ENCODE results near the gene RNU1-3.
"Not testable (repeated sequence)": the region's sequence is repeated elsewhere in the genome, so short reads cannot be mapped to it uniquely, and the experiment has no call there.

Gene RNU1-3

DNA sequence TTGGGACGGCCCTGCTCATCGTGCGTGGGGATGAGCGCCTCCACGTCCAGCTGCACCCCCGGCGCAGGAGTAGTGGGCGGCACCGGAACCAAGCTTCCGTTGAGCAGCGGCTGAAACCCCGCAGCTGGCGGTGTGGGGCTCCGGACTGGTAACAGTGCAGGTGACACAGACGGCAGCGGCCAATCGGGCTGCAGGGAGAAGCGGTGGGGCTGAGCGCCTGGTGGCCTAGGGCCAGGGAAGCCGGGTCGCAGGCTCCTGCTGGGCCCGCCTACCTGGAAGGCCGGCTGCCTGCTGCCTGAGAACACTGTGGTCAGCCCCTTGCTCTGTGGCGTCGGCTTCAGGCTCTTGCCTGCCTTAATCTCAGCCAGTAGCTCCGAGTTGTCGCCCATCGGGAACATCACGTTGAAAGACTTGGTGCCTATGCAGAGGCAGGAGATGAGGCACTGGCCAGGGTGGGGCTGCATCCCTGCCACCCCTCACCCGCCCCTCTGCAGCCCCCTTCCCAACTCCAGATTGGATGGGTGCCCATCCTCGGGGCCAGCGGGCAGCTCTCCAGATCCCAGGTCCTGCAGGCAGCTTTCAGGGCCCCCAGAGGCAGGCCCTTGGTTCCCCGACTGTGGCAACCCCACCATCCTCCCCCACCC is 29.9 kb upstream of the RNU1-3 start:
- not testable (repeated sequence) for FAIRE-seq; DNase-seq (ENCODE audit: insufficient read length, low spot score)

DNA sequence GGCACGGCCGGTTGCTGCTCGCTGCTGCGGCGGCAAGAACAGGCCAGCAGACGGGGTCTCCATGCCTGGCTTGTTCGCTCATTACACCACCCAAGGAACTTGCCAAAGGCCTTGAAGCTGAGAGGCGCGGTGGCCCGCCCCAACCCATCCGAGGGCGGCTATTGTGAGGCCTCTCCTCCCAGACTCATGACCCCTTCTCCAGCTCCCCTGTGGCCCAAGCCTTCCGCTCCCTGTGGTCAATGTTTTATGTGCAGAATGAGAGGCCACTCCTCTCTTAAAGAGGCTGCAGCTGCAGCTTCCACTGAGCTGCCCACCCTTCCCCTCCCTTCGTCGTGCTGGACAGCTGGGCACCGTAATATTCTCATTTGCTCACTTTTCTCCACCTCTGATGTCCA is 27.6 kb upstream of the RNU1-3 start:
- not testable (repeated sequence) for FAIRE-seq; DNase-seq (ENCODE audit: insufficient read length, low spot score)

DNA sequence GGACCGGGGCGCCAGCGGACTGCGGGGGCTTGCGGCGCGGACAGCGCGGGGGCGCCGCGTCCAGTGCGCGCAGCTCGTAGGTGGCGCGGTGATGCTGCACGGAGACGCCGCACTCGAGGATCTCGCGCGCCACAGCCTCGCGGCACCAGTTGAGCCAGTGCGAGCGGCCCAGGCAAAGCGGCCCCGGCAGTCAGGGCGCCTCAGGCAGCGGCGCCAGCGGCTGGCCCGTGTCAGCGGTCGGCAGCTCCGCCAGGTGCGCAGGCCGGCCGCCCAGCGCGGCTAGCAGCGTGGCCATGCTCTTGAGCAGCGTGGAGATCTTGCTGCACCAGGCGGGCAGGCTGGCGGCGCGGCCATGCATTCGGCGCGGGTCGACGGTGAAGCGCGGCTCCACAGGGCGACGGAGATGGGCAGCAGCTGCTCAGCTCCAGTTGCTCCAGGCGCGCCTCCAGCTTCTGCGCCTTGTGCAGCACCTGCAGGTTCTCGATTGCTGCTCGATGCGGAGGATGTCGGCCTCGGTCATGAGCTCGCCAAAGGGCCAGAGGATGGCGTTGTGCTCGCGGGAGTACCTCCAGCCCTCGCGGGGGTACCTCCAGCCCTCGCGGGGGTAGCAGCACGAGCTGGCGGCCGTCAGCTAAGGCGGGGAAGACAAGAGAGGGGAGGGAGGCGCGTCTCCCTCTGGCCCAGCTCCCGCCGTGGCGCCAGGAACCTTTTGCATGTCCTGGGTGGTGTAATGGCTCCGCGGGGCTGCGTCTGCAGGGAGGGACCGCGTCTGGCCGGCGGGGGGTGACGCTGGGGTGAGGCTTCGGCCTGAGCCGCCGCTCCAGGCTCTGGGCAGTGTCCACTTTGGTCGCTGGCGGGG is 26.9 kb upstream of the RNU1-3 start:
- DNase-seq (ENCODE audit: insufficient read length, low spot score); FAIRE-seq: not testable (repeated sequence)

DNA sequence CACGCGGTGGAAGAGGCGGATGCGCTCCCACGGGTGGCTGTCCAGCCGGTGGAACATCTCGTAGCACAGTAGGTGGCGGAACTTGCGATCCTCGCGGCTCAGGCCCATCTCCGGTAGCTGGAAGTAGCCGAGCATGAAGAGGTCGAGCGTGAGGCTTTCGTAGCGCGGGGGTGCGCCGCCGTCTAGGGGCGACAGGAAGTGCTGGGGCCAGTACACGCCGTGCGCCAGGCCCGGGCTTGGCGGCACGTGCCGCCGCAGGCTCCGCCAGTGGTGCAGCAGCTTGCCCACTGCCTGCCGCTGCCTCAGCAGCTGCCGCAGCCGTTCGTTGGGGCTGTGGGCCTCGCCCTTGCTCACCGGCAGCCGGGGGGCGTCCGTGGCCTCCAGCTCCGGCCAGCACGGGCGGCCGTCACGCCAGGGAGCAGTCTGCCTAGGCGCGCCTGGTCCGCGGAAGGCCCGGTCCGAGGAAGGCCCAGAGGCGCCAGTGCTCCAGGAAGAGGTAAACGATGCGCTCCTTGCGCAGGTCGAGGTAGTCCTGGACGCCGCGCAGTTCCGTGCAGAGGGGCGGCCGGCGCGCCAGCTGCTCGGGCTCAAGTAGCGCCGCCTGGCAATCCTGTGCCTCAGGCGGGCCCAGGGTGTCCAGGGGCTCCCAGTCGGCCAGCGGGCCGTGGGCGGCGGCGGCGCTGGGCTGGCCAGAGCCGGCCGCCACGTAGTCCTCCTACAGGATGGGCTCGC is 26.1 kb upstream of the RNU1-3 start:
- not testable (repeated sequence) for DNase-seq (ENCODE audit: insufficient read length, low spot score); FAIRE-seq

DNA sequence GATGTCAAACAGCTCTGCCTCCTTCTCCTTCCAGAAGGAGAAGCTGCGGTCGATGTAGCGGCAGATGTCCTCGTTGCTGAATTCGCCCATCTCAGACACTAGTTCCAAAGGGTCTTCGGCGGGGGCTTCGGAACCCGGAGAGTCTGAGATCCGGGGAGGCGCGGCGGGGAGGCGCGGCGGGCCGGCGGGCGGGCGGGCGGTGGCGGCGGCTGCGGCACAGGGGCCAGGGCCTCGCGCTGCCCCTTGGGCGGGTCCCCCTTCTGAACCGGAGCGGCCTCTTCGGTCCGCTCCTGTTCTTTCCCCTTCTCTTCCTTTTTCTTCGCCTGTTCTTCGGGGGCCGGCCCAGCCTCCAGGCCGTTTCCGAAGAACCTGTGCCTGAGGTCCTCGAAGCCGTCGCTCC is 25.5 kb upstream of the RNU1-3 start:
- DNase-seq (ENCODE audit: insufficient read length, low spot score); FAIRE-seq: not testable (repeated sequence)

DNA sequence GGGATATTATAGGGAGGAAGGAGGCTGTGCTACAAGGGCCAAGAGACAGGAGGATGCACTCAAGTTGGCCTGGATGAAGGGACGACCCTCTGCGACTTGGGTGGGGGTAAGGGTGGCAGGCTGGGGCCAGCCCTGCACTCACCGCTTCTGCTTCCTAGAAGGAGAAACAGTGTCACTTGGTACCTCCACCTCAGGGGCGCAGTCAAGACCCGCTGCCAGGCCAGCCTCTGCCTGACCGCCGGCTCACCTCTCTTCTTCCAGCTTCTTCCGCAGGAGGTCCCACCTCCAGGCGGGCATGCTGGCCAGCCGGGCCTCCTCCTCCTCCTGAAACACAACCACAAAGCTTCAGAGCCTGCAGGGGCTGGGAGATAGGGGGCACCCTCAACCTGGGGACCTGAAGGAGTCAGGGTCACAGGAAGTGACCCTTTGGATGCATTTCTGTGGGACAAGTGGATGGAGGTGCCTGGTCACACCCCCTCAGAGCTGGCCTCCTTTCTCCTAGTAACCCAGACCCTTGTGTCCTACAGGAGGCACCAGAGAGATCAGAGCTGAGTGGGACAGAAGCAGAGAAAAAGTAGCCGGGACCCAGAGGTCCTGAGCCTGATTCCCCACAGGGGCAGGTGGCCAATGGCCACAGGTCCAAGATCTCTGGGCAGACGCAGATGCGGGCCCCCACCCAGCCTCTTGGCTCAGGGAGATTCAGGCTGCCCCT is 24.4 kb upstream of the RNU1-3 start:
- not testable (repeated sequence) for FAIRE-seq; DNase-seq (ENCODE audit: insufficient read length, low spot score)

DNA sequence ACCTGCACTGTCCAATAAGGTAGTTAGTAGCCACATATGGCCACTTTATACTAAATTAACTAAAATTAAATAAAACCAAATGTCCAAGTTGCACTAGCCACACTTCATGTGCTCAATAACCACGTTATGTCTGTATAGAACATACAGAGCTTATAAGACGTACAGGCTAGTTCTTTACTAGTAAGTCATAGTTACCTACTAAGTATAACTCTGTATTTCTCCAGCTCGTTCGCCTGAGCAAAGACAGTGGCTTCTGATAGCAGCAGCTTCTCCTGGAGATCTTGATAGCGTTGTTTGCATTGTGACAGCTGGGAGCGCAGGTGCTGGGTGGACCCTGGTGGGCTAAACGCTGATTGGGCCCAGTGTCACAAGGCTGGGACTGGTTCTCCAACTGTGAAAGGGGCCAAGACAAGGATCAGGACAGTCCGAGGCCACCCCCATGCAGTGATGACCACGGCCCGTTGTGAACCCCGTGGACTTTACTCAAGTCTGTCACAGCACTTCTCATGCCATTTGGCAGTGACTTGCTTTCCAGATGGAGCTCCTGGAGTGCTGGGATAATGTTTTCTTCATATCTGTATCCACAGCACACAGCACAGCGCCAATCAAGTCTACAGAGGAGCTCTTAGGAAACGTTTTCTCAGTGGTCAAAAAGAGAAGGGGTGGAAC is 20.5 kb upstream of the RNU1-3 start:
- not testable (repeated sequence) for DNase-seq (ENCODE audit: insufficient read length, low spot score); FAIRE-seq

DNA sequence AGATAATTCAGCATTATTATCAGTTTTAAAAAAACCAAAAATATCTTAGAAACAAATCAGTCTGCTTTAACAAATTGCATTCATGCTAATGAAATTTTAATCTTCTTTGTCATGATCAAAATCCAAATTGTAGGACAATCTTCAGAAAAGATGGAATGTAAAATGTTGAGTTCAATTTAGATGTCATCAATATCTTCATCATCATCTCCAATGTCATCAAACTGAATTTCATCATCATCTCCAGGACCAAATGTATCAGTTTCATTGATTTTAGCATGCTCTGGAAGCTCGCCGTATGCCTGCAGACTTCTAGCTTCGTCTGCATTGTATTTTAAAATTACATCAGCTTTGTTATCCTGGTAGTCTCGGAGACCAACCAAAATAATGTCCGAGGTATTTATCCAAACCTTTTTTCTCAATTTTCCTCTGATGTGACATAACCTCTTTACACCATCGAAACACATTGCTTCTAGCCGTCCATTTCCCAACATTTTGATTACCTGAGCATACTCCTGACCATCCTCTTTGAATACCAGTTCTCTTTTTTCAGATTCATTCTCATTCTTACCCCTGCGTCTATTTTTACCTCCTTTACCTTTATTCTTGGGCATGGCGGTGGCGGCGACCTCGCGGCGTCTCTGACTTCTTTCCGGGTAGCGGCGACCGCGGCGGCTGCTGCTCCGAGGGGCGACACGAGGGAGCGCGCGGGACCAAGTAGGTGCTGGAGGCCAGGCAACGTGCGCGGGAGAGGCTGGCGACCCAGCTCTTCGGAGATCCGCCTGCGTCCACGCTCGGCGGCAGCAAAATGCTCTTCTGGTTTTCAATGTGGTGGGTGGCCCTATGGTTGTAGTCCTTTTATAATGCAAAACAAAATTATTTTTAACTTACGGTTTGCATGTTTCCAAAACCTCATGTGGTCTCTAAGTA is 19.0 kb upstream of the RNU1-3 start:
- not testable (repeated sequence) for FAIRE-seq; DNase-seq (ENCODE audit: insufficient read length, low spot score)

DNA sequence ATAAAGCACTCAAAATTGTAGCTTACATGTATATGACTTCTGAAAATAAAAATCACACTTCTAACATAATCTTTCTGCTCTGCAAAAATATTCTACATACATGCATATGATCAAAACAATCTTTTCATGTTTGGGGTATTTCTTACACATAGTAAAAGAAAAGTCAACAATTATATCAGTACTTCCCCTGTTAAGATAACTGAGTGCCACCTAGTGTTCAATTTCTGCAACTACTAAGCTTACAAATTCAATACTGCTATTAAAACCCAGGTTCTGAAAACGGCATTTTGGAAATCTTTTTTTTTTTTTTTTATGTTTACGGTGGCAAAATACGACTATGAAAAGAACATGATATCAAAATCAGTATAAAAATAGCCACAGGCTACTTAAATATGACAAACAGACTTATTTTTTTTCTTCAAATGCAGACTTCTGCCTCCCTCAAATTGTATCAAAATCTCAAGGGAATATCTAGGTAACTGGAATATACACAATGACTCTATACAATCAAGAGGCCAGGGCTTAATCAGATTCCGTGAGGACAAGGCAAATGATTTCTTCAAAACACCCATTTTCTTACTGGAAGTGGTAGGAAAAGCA is 18.1 kb upstream of the RNU1-3 start:
- FAIRE-seq, result peak; percentile 8

DNA sequence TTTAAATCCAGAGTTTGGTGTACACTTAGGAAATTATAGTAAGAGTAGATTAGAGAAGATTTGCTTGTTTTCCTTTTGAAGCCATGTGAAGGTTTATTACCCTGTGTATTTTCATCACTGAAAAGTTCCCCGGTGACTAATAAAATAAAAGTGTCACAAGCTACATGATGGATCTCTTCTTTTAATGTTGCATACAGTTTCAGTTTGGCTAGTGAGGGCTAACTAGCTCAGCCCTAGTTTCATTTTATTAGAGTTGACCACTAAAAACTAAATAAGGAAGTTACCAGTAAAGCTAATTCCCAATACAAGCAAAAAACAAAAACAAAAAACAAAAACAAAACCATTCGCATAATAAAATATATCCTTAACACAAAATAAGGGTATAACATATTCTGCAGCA is 17.4 kb upstream of the RNU1-3 start:
- not testable (repeated sequence) for DNase-seq (ENCODE audit: insufficient read length, low spot score); FAIRE-seq

More for the DNA sequence above, 18.1 kb upstream of the RNU1-3 start:
- DNase-seq (ENCODE audit: insufficient read length, low spot score), result not testable (repeated sequence)

DNA sequence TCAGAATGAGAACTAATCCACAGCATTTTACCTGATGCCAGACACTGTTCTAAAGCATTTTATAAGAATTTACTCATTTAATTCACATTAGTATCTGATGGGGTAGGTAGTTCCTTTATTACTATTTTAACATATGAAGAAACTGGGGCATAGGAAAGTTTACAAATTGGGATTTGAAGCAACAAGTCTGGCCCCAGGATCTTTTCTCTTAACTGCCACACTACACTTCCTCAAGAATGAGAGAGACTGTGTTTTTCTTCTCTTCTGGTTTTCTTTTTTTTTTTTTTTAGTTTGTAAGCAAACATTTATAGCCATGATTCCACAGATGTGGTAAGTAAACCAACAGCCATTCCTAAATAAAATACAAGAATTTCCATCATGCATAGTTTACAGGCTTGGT is 16.1 kb upstream of the RNU1-3 start:
- FAIRE-seq; DNase-seq (ENCODE audit: insufficient read length, low spot score): not testable (repeated sequence)

DNA sequence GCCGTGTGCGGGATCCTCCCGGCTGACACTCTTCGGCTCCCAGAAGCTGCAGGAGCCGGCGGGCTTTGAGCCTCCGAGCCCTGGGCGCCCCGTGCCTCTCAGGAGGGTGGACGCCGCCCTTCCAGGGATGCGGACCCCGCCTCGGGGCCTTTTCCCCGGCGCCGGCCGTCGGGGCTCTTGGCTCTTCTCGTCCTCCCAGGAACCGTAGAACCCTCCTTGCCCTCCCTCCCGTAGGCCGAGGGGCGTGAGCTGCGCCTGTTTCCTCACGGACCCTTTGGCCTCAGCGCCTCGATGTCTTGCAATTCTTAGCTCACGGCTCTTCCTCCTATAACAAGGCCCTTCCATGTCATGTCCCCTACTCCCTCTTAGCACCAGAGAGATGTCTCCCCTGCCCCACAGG is 13.6 kb upstream of the RNU1-3 start:
- DNase-seq (ENCODE audit: insufficient read length, low spot score); FAIRE-seq: not testable (repeated sequence)

DNA sequence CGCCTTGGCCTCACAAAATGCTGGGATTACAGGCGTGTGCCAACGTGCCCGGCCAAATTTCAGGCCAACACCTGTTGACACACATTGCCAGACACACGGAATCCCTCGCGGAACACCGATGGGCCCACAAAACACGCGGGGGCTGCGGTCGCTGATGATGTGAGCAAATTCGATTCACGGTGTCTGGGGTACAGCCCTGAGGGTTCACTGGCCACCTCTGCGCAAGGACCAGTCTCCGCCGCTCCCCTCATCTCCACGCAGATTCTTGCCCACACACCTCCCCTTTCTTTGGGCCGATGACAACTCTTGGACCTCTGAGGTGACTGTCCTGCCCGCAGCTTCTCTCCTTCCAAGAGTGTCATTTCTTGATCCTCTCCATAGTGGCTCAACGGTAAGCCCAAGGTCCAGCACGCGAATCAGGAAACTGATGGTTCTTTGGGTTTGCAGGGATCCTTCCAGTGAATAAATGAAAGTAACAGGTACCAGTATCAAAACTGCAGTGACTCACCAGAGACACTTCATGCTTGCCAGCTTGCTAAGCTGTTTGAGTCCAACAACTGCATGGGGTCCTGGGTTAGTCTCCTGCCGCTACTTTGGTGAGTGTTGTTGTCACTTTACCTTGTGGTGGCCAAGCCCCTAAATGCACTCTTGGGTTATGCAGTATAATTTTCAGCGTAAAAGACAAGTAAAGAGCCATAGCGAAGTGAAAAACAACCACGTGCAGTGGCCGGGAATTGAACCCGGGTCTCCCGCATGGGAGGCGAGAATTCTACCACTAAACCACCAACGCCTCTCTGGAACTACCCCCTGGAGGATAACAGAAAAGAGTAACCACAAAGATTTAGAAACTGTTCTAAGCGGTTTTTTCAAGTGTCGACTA is 11.0 kb upstream of the RNU1-3 start:
- peak; percentile 10 for DNase-seq (ENCODE audit: insufficient read length, low spot score)
- no peak for FAIRE-seq

DNA sequence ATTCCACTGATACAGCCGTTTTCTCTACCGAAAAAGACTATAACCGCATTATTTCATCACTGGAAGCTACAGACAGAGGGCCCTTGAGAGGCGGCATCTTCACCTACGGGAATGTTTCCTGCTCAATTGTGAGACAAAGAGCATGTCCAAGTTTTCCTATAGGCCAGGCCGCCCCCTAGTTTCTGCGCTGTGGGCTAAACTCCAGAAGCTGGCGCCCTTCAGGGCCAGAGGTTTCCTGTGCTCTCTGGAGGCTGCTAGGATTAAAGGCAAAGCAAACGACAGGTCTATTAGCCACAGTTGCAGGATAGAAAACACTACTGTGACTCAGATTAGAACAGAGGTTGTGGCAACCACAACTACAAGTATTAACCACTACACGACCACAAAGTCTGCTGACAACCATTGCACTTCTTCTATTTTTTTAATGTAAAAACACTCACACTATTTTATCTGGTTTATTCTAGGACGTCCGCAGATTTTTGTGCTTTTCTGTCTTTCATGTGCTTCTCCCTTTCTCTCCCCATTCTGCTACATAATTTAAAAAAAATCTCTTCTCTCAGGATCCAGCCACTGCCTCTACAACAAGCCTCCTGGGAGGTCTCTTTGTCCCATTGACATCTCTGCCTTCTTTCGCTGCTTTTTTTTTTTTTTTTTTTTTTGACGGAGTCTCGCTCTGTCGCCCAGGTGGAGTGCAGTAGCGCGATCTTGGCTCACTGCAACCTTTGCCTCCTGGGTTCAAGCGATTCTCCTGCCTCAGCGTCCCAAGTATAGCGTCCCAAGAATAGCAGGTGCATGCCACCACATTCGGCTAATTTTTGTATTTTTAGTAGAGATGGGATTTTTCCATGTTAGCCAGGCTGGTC is 10.1 kb upstream of the RNU1-3 start:
- DNase-seq (ENCODE audit: insufficient read length, low spot score); FAIRE-seq: not testable (repeated sequence)

DNA sequence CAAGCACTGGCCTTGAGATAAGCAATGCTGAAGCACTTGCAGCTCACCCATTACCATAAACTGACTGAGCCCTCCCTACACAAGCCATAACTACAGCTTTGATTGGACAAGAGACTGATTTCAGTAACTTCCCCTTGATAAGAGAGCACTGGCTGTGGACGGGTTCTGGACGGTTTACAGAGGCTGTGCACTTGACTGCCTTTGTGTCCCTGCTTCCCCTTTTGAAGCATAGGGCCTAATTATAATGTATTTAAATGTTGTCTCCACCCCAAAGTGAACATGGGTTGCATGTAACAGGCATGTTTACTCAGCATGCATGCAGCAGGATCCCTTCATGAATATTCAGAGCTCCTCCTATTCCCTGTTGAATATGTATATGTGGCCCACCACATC is 8.4 kb upstream of the RNU1-3 start:
- FAIRE-seq; DNase-seq (ENCODE audit: insufficient read length, low spot score): not testable (repeated sequence)

DNA sequence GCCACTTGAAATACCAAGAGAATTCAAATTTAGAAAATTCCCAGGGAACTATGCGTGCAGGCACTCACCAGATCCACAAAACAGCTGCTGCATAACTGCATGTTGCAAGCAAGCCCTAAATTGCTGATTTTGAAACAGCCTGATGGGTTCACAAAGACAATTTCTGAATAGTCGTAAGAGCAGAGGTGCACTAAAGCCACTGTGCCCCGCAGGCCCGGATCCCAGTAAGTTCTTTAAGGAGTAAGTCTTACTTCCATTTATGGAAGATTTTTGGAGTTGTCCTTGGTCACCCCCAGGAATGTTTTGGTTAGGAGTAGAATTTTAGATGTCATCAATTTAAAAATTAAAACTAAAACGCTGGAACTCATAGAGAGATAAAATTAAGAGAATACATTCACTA is 7.2 kb upstream of the RNU1-3 start:
- not testable (repeated sequence) for FAIRE-seq; DNase-seq (ENCODE audit: insufficient read length, low spot score)

Data from GM19239 (cell line).